ENCODE data around the gene ZNF423.

Gene ZNF423

DNA sequence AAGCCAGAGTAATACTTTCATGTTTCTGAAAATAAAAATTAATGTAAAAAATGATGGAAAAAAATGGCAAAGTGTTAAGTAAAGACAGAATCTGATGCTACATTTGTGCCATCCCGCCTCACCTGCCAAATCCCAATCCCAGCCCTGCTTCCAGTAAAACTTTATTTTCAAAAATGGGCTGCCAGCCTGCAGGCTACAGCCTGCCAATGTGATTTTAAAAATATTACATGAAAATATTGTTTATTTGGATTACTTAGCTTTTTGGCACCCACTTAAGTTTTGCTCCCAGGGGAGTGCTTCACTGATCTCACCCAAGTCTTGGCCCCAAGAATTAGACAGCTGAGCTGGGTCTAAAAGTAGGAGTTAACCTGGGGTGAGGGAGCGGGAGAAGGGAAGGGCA is 369.5 kb downstream of the ZNF423 start:
- no peak overlapping the region for H3K4me3 ChIP-seq (ENCODE audit: low read length)
- TF ChIP-seq, protein P1, sequence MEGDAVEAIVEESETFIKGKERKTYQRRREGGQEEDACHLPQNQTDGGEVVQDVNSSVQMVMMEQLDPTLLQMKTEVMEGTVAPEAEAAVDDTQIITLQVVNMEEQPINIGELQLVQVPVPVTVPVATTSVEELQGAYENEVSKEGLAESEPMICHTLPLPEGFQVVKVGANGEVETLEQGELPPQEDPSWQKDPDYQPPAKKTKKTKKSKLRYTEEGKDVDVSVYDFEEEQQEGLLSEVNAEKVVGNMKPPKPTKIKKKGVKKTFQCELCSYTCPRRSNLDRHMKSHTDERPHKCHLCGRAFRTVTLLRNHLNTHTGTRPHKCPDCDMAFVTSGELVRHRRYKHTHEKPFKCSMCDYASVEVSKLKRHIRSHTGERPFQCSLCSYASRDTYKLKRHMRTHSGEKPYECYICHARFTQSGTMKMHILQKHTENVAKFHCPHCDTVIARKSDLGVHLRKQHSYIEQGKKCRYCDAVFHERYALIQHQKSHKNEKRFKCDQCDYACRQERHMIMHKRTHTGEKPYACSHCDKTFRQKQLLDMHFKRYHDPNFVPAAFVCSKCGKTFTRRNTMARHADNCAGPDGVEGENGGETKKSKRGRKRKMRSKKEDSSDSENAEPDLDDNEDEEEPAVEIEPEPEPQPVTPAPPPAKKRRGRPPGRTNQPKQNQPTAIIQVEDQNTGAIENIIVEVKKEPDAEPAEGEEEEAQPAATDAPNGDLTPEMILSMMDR (IDR thresholded peaks at IDR 0.05; ENCODE audit: insufficient read depth, low read depth, low read length, missing control alignments), result no peak
- no peak for DNase-seq (ENCODE audit: low read depth)

DNA sequence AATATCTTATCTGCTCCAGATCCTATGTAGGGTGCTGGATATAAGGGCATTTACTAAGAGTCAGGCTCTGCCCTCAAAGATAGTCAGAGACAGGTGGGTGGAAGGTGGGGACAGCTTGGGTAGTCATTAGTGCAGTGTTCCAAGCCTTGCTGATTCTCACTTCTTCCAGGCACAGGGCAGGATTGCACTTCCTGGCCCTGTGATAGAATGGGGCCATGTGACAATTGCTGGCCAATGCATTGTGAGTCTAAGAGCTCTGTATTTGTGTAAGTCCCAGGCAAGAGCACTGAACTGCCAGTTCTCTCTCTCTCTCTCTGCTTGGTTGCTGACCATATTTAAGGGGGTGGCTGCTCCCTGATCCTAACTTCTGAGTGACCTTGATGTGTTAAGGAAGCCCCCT is 370.2 kb downstream of the ZNF423 start:
- H3K4me3 ChIP-seq (ENCODE audit: low read length), result no peak overlapping the region
- no peak for DNase-seq (ENCODE audit: low read depth)
- TF ChIP-seq, protein P1 (IDR thresholded peaks at IDR 0.05; ENCODE audit: insufficient read depth, low read depth, low read length, missing control alignments), result no peak

DNA sequence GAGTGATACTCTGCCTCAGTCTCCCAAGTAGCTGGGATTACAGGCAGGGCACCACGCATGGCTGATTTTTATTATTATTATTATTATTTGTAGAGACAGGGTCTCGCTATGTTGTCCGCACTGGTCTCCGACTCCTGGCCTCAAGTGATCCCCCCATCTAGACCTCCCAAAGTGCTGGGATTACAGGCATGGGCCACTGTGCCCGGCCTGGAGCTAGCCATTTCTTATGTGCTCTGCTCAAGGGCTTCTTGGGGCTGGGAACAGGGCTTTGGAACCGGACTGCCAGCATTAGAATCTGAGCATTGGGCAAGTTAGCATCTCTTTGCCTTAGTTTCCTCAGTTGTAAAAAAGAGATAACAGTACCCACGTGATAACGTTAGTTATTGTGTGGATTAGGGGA is 371.0 kb downstream of the ZNF423 start:
- DNase-seq (ENCODE audit: low read depth), result no peak
- TF ChIP-seq, protein P1 (IDR thresholded peaks at IDR 0.05; ENCODE audit: insufficient read depth, low read depth, low read length, missing control alignments), result no peak
- H3K4me3 ChIP-seq (ENCODE audit: low read length), result no peak overlapping the region

DNA sequence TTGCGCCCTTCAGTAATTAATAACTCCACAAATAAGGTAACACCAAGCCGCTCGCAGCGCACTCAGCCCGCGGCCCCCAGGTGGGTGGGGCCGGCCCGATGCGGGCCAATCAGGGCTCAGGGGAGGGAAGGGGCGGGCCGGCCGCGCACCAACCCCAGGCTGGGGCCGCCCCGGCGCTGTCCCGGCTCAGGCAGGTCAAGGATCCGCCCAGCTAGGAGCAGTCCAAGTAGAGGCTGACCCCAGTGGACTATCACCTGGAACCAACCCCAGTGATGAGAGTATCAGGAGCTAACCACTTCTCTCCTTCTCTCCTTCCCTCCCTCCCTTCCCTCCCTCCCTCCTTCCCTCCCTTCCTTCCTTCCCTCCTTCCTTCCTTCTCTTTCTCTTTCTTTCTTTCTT is 371.5 kb downstream of the ZNF423 start:
- no peak overlapping the region for H3K4me3 ChIP-seq (ENCODE audit: low read length)
- DNase-seq (ENCODE audit: low read depth), result no peak
- TF ChIP-seq, protein P1 (IDR thresholded peaks at IDR 0.05; ENCODE audit: insufficient read depth, low read depth, low read length, missing control alignments), result no peak

DNA sequence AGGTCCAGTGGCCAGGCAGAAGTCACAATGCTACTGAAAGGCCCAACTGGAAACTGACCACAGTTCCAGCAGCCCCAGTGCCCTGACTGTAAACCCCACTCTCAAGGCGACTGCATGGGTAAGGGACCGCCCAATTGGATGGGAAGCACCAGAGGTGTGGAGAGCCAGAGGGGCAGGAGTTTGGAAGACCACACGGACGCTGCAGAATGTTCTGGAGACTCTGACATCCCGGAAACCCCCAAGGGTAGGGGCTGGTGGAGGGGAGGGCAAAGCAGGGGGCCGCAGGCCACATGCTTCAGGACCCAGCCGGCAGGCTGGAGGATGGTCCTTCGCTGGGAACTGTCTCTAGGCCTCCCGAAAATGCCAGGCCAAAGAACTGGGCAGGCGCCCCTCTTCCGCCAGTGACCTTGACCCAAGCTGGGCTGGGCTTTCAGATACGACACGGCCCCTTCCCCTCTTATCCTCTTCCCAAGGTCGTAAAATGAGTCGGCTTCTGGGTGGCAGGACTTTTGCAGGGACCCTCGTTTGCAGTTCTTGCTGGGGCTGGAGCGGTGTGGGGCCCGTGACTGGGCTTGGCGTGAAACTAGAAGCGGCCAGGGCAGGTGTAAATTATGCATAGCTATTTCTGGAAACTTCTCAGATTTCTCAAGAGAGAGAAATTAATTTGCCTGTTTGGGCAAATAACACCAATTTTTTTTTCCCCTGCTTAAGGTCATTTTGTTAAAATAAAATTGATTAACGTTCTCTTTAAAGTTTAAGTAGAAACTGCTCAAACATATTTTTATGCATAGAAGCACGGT is 372.1 kb downstream of the ZNF423 start:
- TF ChIP-seq, protein P1 (IDR thresholded peaks at IDR 0.05; ENCODE audit: insufficient read depth, low read depth, low read length, missing control alignments), result no peak
- no peak overlapping the region for H3K4me3 ChIP-seq (ENCODE audit: low read length)
- no peak for DNase-seq (ENCODE audit: low read depth)

DNA sequence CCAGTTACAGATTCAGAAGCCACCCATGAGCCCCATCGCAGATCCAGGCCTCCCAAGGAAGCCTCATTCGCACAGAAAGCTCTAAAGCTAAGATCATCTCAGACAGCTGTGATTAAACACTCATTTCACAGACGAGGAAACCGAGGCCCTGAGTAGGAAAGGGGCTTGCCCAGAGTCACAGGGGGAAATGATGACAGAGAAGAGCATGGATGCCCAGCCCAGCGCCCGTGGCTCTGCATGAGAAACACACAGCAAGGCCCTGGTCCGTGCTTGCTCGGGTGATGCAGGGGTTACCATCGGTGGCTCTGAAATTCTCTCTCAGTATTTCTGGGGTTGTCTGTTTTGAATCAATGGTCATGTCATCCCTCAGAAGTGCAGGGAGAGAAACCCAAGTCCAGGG is 372.7 kb downstream of the ZNF423 start:
- TF ChIP-seq, protein P1 (IDR thresholded peaks at IDR 0.05; ENCODE audit: insufficient read depth, low read depth, low read length, missing control alignments), result no peak
- no peak overlapping the region for H3K4me3 ChIP-seq (ENCODE audit: low read length)
- no peak for DNase-seq (ENCODE audit: low read depth)

DNA sequence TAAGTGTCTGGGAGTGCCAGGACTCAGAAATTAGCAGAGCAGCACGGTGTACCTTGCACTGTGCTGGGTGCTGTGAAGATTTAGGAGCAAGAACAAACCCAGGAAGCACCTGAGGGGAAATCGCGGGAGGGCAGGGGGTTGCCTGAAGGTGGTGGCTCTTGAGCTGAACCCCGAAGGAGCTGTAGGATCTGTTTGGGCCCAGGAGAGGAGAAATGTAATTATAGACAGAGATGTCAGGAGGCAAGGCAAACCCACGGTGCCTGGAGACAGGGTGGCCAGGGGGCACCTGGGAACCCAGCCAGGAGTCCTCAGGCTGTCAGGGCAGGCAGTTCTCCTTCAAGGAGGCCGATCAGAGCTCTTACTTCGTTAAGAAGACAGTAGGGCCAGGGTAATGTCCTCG is 373.2 kb downstream of the ZNF423 start:
- DNase-seq (ENCODE audit: low read depth), result no peak
- TF ChIP-seq, protein P1 (IDR thresholded peaks at IDR 0.05; ENCODE audit: insufficient read depth, low read depth, low read length, missing control alignments), result no peak
- H3K4me3 ChIP-seq (ENCODE audit: low read length), result no peak overlapping the region
